Cerebellar nuclear complex (tissue), 1 donor: ENCODE measurements around the gene GPR146.

Experiments
- DNase-seq, 2 experiments: peaks; one replicate each; lab custom pipeline; 2025; lab: John Stamatoyannopoulos, UW

Gene GPR146

GRCh38 chr7:1076184-1077072, 32.1 kb downstream of the GPR146 start:
- DNase-seq: no peak

DNA sequence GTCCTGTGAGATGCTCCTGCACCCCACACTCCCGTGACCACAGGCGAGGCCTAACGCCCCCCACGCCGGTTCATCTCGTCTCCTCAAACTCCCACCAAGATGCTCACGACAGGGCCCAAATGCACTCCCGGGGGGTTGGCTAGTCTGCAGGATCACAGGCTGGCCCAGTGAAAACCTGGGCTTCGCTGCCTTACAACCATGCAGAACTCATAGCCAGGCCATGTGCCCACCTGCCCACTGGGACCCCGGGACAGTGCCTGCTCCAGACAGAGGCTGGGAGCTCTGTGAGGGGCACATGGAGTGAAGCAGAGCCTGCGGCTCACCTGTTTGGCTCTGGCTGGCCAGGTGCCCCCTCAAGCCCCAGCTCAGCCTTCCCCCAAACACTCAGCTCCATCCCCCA, 34.2 kb downstream of the GPR146 start:
- no peak for DNase-seq

DNA sequence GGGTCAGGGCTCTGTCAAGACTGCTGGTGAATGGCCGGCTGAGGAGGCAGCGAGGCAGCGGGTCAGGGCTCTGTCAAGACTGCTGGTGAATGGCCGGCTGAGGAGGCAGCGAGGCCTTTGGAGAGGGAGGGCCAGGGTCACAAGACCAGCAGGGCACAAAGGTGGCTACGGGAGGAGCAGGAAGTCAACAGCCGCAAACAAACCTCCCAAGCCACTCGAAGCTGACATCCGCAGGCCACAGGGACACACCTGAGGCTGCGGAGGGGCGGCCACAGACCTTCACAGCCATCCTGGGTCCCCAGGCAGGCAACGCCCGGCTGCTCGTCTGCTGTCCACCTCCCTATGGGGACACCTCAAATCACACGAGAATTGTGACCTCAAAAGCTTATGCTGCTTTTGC, 34.6 kb downstream of the GPR146 start:
- DNase-seq: no peak

DNA sequence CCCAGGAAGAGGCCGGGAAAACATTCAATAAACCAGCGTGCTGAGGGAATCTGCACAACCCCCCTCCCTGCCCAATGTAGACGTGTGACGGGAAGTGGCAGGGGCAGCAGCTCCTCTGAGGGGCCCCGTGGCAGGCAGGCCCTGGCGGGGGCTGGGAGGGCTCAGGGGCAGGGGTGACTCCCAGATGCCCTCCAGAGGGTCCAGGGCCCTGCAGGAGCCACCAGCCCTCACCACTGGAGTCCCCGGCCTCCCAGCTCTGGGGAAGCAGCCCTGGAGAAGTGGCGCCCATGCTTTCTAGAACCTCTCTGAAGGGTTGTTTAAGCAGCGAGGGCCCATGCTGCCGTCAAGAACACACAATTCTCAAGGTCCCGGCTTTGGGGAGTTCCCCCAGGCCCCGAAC, 35.2 kb downstream of the GPR146 start:
- DNase-seq: no peak

- no peak for DNase-seq
These were observed 36.0 kb downstream of the GPR146 start for GRCh38 chr7:1080252-1080920.

DNA sequence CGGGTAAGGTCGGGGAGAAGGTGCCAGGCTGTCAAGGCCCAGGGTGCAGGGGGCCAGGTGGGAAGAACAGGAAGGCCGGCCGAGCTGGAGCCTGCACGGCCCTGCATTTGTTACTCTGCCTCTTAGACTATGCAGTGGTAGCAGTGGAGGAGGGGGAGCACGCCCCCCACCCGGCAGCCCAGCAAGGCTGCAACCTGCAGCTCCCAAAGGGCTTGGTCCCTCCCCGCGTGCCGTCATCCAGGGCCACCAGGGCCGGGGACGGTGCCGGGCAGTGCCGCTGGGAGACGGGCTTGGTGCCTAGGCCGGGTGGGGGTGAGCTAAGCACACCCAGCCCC, 36.5 kb downstream of the GPR146 start:
- no peak for DNase-seq

DNA sequence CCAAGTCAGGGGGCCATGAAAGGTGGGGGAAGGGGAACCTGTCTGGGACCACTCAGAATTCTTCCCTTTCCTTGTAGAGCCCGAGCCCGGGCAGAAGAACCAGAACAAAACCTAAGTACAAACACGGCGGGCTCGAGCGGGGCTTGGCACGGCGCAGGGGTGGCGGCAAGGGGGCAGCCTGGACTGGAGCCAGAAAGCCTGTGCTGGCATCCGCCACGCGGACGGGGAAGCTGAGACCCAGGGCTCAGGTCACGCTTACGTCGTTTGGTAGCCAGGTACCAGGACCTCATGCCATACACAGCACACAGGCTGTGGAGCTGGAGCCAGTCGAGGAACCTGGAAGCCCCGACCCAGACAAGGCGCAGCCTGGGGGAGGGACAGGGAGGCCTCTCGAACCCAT, 37.0 kb downstream of the GPR146 start:
- no peak for DNase-seq

- no peak for DNase-seq
These were observed 37.6 kb downstream of the GPR146 start for GRCh38 chr7:1081931-1082401.

- DNase-seq: no peak
These were observed 39.6 kb downstream of the GPR146 start for GRCh38 chr7:1083729-1084657.

- DNase-seq: no peak
These were observed 40.9 kb downstream of the GPR146 start for GRCh38 chr7:1085266-1085665.

DNA sequence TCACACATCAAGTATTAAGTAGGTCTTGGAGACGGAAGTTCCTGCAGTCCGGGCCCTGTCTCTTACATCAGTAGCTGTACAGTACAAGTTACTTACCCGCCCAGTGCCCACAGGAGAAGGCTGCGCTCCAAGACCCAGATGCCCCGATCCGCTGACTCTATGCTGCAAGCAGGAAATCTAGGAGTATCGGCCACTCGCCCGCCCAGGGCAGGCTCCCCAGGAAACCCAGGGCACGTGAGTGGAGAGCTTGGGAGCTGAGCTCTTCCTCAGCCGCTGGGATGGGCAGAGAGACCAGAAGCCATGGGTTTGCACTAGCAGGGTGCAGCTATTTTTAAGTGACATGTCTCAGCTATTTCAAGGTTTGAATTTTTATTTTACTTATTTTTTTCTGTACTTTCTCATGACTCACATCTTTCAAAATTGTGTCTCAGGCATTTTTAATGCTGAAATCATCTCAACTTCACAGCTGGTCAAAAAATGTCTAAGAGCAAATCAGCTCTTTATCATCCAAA, 41.6 kb downstream of the GPR146 start:
- no peak for DNase-seq

DNA sequence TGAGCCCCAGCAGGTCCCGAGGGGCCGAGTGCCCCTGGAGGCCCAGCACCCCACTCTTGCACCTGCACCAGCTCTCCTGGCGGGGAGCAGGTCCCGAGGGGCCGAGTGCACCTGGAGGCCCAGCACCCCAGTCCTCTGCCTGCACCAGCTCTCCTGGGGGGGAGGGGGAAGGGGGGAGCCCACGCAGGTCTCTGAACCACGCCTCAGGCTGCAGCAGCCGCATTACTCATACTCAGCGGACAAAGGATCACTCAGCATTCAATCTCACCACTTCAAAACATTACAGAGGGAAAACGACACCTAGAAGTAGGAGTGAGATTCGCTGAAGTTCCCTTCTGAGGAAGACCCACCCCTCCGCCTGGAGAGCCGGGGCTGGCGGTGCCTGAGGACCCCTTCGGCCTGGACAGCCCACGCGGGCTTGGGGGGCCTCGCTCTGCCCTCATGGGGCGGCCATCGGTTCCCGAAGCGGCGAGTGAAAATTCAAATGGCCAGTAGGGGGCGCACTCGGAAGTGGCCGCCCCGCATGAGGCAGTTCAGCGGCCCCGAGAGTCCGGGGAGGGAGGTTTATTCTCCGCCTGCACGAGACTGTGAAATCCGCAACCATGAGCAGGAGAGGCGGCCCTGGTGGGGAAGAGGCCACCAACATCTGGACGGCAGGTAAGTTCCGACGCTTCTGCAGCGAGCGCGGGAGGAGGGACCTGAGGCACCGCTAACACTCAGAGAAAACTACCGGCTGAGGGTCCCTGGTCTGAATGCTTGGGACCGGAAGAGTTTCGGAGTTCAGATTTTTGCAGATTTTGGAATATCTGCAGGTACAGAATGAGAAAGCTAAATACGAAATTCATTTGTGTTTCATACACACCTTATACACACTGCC, 42.5 kb downstream of the GPR146 start:
- no peak for DNase-seq

DNA sequence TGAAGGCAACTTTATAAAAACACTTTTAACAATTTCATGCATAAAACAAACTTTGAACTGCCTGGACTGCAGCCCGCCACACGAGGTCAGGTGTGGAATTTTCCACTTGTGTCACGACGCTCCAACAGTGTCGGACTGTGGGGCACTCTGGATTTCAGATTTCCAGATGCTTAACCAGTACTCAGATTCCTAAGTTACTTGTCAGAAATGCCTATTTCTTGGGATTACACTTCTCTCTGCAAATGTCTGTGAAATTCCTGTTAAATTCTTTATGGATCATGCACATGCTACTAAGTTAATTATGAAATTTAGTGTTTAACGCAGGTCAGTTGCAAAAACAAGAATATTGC, 43.1 kb downstream of the GPR146 start:
- no peak for DNase-seq

DNA sequence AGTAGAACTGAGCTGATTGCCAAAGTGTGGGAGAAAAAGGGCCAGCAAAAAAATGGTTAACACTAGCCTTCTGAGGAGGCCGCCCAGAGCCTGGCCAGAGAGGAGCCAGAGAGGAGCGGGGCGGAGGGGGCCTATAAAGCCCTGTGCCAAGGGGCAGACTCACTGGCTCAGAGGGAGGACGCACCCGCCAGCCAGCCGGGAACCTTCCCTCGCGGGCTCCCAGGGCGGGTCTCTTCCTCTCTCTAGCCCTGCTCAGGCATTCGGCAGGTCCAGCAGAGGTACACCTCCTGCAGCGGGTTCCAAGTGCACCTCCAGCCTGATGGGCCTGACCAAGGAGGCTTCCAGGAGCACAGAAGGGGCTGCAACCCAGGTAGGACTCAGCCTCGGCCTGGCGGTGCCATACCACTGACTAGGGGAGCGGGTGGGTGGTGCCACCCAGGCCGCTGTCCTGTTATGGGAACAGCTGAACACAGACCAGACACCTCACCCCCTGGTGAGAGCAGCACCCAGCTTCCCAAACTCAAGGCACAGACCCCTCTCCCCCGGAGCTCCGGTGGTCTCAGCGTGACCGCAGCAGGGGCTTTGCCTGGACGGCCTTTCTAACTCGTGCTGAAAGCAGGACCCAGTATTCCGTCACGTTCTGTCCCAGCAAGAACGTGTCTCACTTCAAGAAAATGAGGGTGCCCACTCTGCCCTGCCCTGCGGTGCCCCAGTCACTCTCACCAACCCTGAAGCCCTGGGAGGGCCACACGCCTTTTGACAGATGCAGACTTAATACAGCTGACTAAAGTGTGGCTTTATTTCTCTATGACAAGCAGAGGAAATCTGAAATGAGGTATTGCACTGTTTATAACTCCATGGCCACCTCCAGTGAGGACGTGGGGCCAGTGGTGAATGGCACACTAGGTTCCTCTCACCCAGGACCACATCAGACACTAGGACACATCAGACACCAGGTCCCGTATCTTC, 43.9 kb downstream of the GPR146 start, which contains the start of gene GPER1:
Gene GPER1 (plus strand): TSS at position 162 of the 969 bp plus-strand sequence. CDS start 3,616 bp downstream, outside the sequence.
- DNase-seq: no peak

- DNase-seq: no peak
These were observed 45.9 kb downstream of the GPR146 start for GRCh38 chr7:1090236-1090635.

GRCh38 chr7:1090686-1091643, 46.6 kb downstream of the GPR146 start:
- DNase-seq: no peak

GRCh38 chr7:1091644-1092027, 47.3 kb downstream of the GPR146 start:
- DNase-seq: no peak

DNA sequence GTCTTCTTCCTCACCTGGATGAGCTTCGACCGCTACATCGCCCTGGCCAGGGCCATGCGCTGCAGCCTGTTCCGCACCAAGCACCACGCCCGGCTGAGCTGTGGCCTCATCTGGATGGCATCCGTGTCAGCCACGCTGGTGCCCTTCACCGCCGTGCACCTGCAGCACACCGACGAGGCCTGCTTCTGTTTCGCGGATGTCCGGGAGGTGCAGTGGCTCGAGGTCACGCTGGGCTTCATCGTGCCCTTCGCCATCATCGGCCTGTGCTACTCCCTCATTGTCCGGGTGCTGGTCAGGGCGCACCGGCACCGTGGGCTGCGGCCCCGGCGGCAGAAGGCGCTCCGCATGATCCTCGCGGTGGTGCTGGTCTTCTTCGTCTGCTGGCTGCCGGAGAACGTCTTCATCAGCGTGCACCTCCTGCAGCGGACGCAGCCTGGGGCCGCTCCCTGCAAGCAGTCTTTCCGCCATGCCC, 47.9 kb downstream of the GPR146 start:
- DNase-seq: no peak
